NCI-H2227 treated with DMSO at 0.1 percent for 48 hours (cell line): Measurements from ENCODE around the gene UGP2.
"Not testable (repeated sequence)": the region's sequence is repeated elsewhere in the genome, so short reads cannot be mapped to it uniquely, and the experiment has no call there.

Source experiments
- DNase-seq: peaks from one replicate; lab custom pipeline; 2025; lab: John Stamatoyannopoulos, UW

The UGP2 gene

GRCh38 chr2:63841254-63842022, at the start of gene UGP2:
Gene UGP2, plus strand, starts transcription at chr2:63841896. Its CDS starts 290 bp downstream, at chr2:63842186.
- DNase-seq, result peak; percentile 78

- DNase-seq, result no peak
Observed at GRCh38 chr2:63792530-63792929, 49.2 kb upstream of the UGP2 start.

GRCh38 chr2:63796366-63796765, 45.3 kb upstream of the UGP2 start:
- DNase-seq, result no peak

GRCh38 chr2:63796796-63797195, 44.9 kb upstream of the UGP2 start:
- no peak for DNase-seq

- no peak for DNase-seq
Observed at GRCh38 chr2:63801455-63801854, 40.2 kb upstream of the UGP2 start.

GRCh38 chr2:63805412-63805811, 36.3 kb upstream of the UGP2 start:
- DNase-seq, result no peak

GRCh38 chr2:63808036-63808435, 33.7 kb upstream of the UGP2 start:
- DNase-seq, result not testable (repeated sequence)

- not testable (repeated sequence) for DNase-seq
Observed at GRCh38 chr2:63808911-63809310, 32.8 kb upstream of the UGP2 start.

- DNase-seq, result no peak
Observed at GRCh38 chr2:63811063-63811462, 30.6 kb upstream of the UGP2 start.

- not testable (repeated sequence) for DNase-seq
Observed at GRCh38 chr2:63811870-63812269, 29.8 kb upstream of the UGP2 start.

- DNase-seq, result no peak
Observed at GRCh38 chr2:63814114-63814513, 27.6 kb upstream of the UGP2 start.

- no peak for DNase-seq
Observed at GRCh38 chr2:63817382-63817781, 24.3 kb upstream of the UGP2 start.

- DNase-seq, result no peak
Observed at GRCh38 chr2:63818271-63818670, 23.4 kb upstream of the UGP2 start.

GRCh38 chr2:63819256-63819655, 22.4 kb upstream of the UGP2 start:
- DNase-seq, result no peak

GRCh38 chr2:63819765-63820717, 21.7 kb upstream of the UGP2 start:
- DNase-seq, result no peak

GRCh38 chr2:63820969-63821368, 20.7 kb upstream of the UGP2 start:
- no peak for DNase-seq

GRCh38 chr2:63821396-63821795, 20.3 kb upstream of the UGP2 start:
- DNase-seq, result no peak

GRCh38 chr2:63822478-63822877, 19.2 kb upstream of the UGP2 start:
- no peak for DNase-seq

GRCh38 chr2:63827749-63828148, 13.9 kb upstream of the UGP2 start:
- DNase-seq, result no peak

GRCh38 chr2:63831176-63831575, 10.5 kb upstream of the UGP2 start:
- DNase-seq, result no peak

GRCh38 chr2:63834401-63834800, 7.3 kb upstream of the UGP2 start:
- peak; percentile 75 for DNase-seq

- no peak for DNase-seq
Observed at GRCh38 chr2:63837036-63837594, 4.6 kb upstream of the UGP2 start.
